ENCODE results near the gene ACTG1. TPM values are rescaled to one million over a fixed set of nuclear protein-coding genes. Genes with fewer than 3 reads are reported as not detected.

ACTG1 gene
- total RNA-seq, 1 experiment from 2014 or later, result 4,160 TPM

DNA sequence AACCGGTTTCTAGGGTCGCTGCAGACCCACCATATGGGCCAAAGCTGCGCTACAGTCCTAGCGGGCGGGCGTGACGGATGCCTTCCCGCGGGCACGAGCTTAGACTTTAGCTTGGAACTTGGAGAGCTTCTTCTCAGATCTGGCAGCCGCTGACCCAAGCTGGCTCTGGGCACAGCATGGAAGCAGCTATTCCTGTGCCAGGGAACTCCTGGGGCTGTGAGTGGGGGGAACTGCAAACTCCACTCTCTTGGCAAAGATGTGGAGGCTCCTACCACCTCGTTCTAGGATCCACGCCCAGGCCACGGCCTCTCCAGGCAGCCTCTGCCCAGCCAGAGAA lies 30.7 kb upstream of the ACTG1 start:
- Histone ChIP-seq H4K91ac (ENCODE audit: insufficient read length, low read depth, low read length) (no peak overlapping the region), H3K79me1 (ENCODE audit: insufficient read depth, low read depth, low read length, poor library complexity, severe bottlenecking) (no peaks in the 10 kb centered on the region), H3K14ac (ENCODE audit: insufficient read depth, low read length) (no peak overlapping the region), H3K4me2 (ENCODE audit: insufficient read depth, insufficient read length, low read length) (no peak overlapping the region), H3T11ph (ENCODE audit: low read length) (no peak overlapping the region), H2BK20ac (ENCODE audit: low read depth, low read length, poor library complexity, severe bottlenecking) (no peak overlapping the region), H2BK12ac (ENCODE audit: insufficient read length, low read depth, low read length) (no peak overlapping the region), H3K56ac (ENCODE audit: insufficient read length, low read depth, low read length) (no peak overlapping the region), H2AK5ac (ENCODE audit: insufficient read length, low read length) (no peak overlapping the region), H4K8ac (replicated peaks; ENCODE audit: insufficient read length, low read depth, low read length) (no peak overlapping the region), H3K4me1 (ENCODE audit: insufficient read depth, low read length) (no peaks in the 10 kb centered on the region), H3K9ac (ENCODE audit: extremely low read depth, insufficient read length, low read length) (no peak overlapping the region), H3K79me2 (ENCODE audit: insufficient read depth, low read length) (no peaks in the 10 kb centered on the region), H3K27ac (ENCODE audit: insufficient read length, low read depth, low read length) (no peak overlapping the region), H3K4ac (ENCODE audit: low read depth, low read length) (no peak overlapping the region), H3K23ac (ENCODE audit: insufficient read length, low read depth, low read length) (no peak overlapping the region), H2BK5ac (ENCODE audit: insufficient read length, low read length) (no peak overlapping the region), H2BK15ac (ENCODE audit: low read depth, low read length) (no peak overlapping the region), H3K27me3 (ENCODE audit: insufficient read depth, low read length) (no peaks in the 10 kb centered on the region), H2AFZ (ENCODE audit: low read length) (no peak overlapping the region), H4K5ac (ENCODE audit: insufficient read length, low read depth, low read length) (no peak overlapping the region), H2BK120ac (ENCODE audit: low read depth, low read length, poor library complexity, severe bottlenecking) (no peak overlapping the region), H3K9me3 (ENCODE audit: control insufficient read depth, low read depth, low read length) (no peaks in the 10 kb centered on the region), H4K20me1 (ENCODE audit: control insufficient read depth, insufficient read depth, insufficient read length) (peaks cover 2% of the 10 kb centered on the region), H3K18ac (ENCODE audit: insufficient read length, low read depth, low read length) (no peak overlapping the region), H3K23me2 (ENCODE audit: insufficient read length, low read depth, low read length, poor library complexity, severe bottlenecking) (no peaks in the 10 kb centered on the region)
- DNase-seq, result no peak
- Mint-ChIP-seq H3K27ac (no peak overlapping the region), H3K36me3 (ENCODE audit: insufficient read depth in 1 of 3, low read depth in 3 of 3) (peaks cover 11 to 44% (median 27%) of the 10 kb centered on the region in 3 experiments), H3K4me3 (no peak overlapping the region), H3K9me3 (no peaks in the 10 kb centered on the region), H3K4me1 (no peaks in the 10 kb centered on the region), H3K27me3 (ENCODE audit: low read depth) (no peaks in the 10 kb centered on the region)
- TF ChIP-seq, protein P1, sequence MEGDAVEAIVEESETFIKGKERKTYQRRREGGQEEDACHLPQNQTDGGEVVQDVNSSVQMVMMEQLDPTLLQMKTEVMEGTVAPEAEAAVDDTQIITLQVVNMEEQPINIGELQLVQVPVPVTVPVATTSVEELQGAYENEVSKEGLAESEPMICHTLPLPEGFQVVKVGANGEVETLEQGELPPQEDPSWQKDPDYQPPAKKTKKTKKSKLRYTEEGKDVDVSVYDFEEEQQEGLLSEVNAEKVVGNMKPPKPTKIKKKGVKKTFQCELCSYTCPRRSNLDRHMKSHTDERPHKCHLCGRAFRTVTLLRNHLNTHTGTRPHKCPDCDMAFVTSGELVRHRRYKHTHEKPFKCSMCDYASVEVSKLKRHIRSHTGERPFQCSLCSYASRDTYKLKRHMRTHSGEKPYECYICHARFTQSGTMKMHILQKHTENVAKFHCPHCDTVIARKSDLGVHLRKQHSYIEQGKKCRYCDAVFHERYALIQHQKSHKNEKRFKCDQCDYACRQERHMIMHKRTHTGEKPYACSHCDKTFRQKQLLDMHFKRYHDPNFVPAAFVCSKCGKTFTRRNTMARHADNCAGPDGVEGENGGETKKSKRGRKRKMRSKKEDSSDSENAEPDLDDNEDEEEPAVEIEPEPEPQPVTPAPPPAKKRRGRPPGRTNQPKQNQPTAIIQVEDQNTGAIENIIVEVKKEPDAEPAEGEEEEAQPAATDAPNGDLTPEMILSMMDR (conservative IDR thresholded peaks at IDR 0.05), result no peak
- WGBS (ENCODE audit: extremely low coverage, insufficient read length, low lambda C conversion rate), result no CpG with 5 or more reads among the region's 14 CpGs

All from H9 (cell line).